Lower leg skin (tissue), 4 donors: ENCODE measurements around the gene JAG1. TPM values are rescaled to one million over a fixed set of nuclear protein-coding genes. Genes with fewer than 3 reads are reported as not detected.
A peak's percentile ranks its signal among the peaks of the same experiment; 100 is the strongest.

Experiments
- DNase-seq, 2 donors: peaks; one replicate each; pipeline ENCODE4 v3.0.0-alpha.2; 2019; ENCODE audit warnings: low spot score in 2 of 2
- H3K4me3 ChIP-seq: fragments of 200-600 bp; sonication (generic); 2 replicates; pipeline ENCODE4 v1.5.1; 2017; ENCODE audit warnings: mild to moderate bottlenecking, low read depth; ENCODE audit not compliant: poor library complexity, severe bottlenecking
- CTCF ChIP-seq, 3 donors: fragments of 450-650 bp; IDR thresholded peaks; one replicate each; pipeline ENCODE4 v1.5.1; 2016; ENCODE audit warnings: antibody characterized with exemption in 3 of 3, mild to moderate bottlenecking in 3 of 3, moderate library complexity in 2 of 3
- POLR2A ChIP-seq, 2 donors: fragments of 450-650 bp; IDR thresholded peaks; one replicate each; pipeline ENCODE4 v1.6.1; 2016 to 2017; ENCODE audit warnings: antibody characterized with exemption in 2 of 2, mild to moderate bottlenecking in 1 of 2, moderate library complexity in 1 of 2
- WGBS, 2 donors: methylation state at CpG; one replicate each; pipeline ENCODE4 v1.1.5; 2018; 5-methylcytosine and 5-hydroxymethylcytosine counted together
- intact Hi-C: fragments of 100-400 bp; cut with DNase I; formaldehyde crosslinking; loops from one replicate; pipeline ENCODE4 v1.15.0; 2023; ENCODE audit warnings: low total_unique reads
- total RNA-seq, 4 donors: library from RNA; depleted of rRNA; stranded (reverse); fragments of >200 nt; gene quantifications; one replicate each; pipeline ENCODE4 v1.1.0, GENCODE V29; 2016

Gene JAG1
- total RNA-seq, 4 donors from 2014 or later = 145 to 238 (median 186) TPM

- H3K4me3 ChIP-seq = no peak overlapping the region
- WGBS, 2 donors = 50 to 53% methylated on average over 7 of the region's 7 CpGs
- TF ChIP-seq CTCF (IDR thresholded peaks at IDR 0.05) (no peak), POLR2A (IDR thresholded peaks at IDR 0.05) (no peak)
- DNase-seq = peak in 1 of 2 donors; percentile 57
- intact Hi-C loops = loop anchor here (10.0 kb wide), 3 partner anchors 112 to 878 kb away; no protein-coding TSS in a partner anchor
These were observed 7.3 kb downstream of the JAG1 start for GRCh38 chr20:10666221-10667076.

- 34 to 38% methylated on average over 6 of the region's 6 CpGs for WGBS, 2 donors
- intact Hi-C loops = loop anchor here (10.0 kb wide), 3 partner anchors 111 to 879 kb away; no protein-coding TSS in a partner anchor
- no peak overlapping the region for H3K4me3 ChIP-seq
- peak in 1 of 2 donors; percentile 81 for DNase-seq
- no peak for TF ChIP-seq CTCF (IDR thresholded peaks at IDR 0.05)
- TF ChIP-seq POLR2A (IDR thresholded peaks at IDR 0.05) = no peak
These were observed 8.0 kb downstream of the JAG1 start for GRCh38 chr20:10665791-10666190.

- peak in 1 of 2 donors; percentile 7 for DNase-seq
- H3K4me3 ChIP-seq = no peak overlapping the region
- no peak for TF ChIP-seq CTCF (IDR thresholded peaks at IDR 0.05)
- no peak for TF ChIP-seq POLR2A (IDR thresholded peaks at IDR 0.05)
- intact Hi-C loops = loop anchor here (10.0 kb wide), 3 partner anchors 110 to 880 kb away; no protein-coding TSS in a partner anchor
- WGBS, 2 donors = 43 to 48% methylated on average over 7 of the region's 7 CpGs
These were observed 8.7 kb downstream of the JAG1 start for GRCh38 chr20:10665027-10665561.

GRCh38 chr20:10663756-10664155 is 10.0 kb downstream of the JAG1 start:
- DNase-seq = peak in 1 of 2 donors; percentile 2
- H3K4me3 ChIP-seq = no peak overlapping the region
- 63 to 71% methylated on average over 8 of the region's 8 CpGs for WGBS, 2 donors
- TF ChIP-seq CTCF (IDR thresholded peaks at IDR 0.05) (no peak), POLR2A (IDR thresholded peaks at IDR 0.05) (no peak)
- intact Hi-C loops = loop anchor here (10.0 kb wide), 3 partner anchors 109 to 881 kb away; no protein-coding TSS in a partner anchor

- DNase-seq = no peak
- intact Hi-C loops = loop anchor here (10.0 kb wide), 3 partner anchors 108 to 882 kb away; no protein-coding TSS in a partner anchor
- 67 to 72% methylated on average over 10 of the region's 10 CpGs for WGBS, 2 donors
- no peak for TF ChIP-seq CTCF (IDR thresholded peaks at IDR 0.05)
- TF ChIP-seq POLR2A (IDR thresholded peaks at IDR 0.05) = no peak
- no peak overlapping the region for H3K4me3 ChIP-seq
These were observed 10.9 kb downstream of the JAG1 start for GRCh38 chr20:10662661-10663458.
